Measurements from ENCODE around the gene WWC1. TPM values are rescaled to one million over a fixed set of nuclear protein-coding genes. Genes with fewer than 3 reads are reported as not detected.

WWC1 gene
- total RNA-seq, 1 experiment from 2014 or later = 108 TPM

- Histone ChIP-seq H3K4me1 (no peaks in the 10 kb centered on the region), H3K27me3 (replicated peaks; ENCODE audit: control insufficient read depth, insufficient read depth, low read length) (no peaks in the 10 kb centered on the region), H3K36me3 (ENCODE audit: control insufficient read depth, insufficient read depth, low read length) (no peaks in the 10 kb centered on the region; the same call in 1 of the 2 replicates), H3K4me3 (ENCODE audit: low read depth, low read length) (no peak overlapping the region), H3K9me3 (no peaks in the 10 kb centered on the region)
- H3K4me1 Mint-ChIP-seq (ENCODE audit: low read depth, unreplicated experiment) = no peaks in the 10 kb centered on the region
- H3K36me3 Mint-ChIP-seq (ENCODE audit: insufficient read depth, unreplicated experiment) = no peaks in the 10 kb centered on the region
- BruUV-seq (replicated peaks) = no TSS peak
- no peak for DNase-seq
- CTCF ChIA-PET = no interaction called here
- intact Hi-C loops (cut with micrococcal nuclease; ENCODE audit: unreplicated experiment) = no loop called here
- H3K9me3 Mint-ChIP-seq (ENCODE audit: unreplicated experiment) = no peaks in the 10 kb centered on the region
- POLR2A ChIA-PET = no interaction called here
- H3K4me3 Mint-ChIP-seq (ENCODE audit: unreplicated experiment) = no peak overlapping the region
- peaks cover 8% of the 10 kb centered on the region for H3K27me3 Mint-ChIP-seq (ENCODE audit: insufficient read depth, unreplicated experiment)
- TF ChIP-seq CTCF (IDR thresholded peaks at IDR 0.05; ENCODE audit: insufficient read depth in 1 of 2, low read depth in 1 of 2, low read length in 1 of 2, severe bottlenecking in 1 of 2, unreplicated experiment in 1 of 2) = no peak
- no peak overlapping the region for H3K27ac Mint-ChIP-seq (ENCODE audit: unreplicated experiment)
Observed at GRCh38 chr5:168251259-168251658, 40.2 kb upstream of the WWC1 start.

GRCh38 chr5:168254013-168254693 lies 37.3 kb upstream of the WWC1 start:
- H3K27ac Mint-ChIP-seq (ENCODE audit: unreplicated experiment) = no peak overlapping the region
- Histone ChIP-seq H3K36me3 (ENCODE audit: control insufficient read depth, insufficient read depth, low read length) (no peaks in the 10 kb centered on the region), H3K4me1 (no peaks in the 10 kb centered on the region), H3K27me3 (replicated peaks; ENCODE audit: control insufficient read depth, insufficient read depth, low read length) (no peaks in the 10 kb centered on the region), H3K9me3 (no peaks in the 10 kb centered on the region), H3K4me3 (ENCODE audit: low read depth, low read length) (no peak overlapping the region)
- no peaks in the 10 kb centered on the region for H3K36me3 Mint-ChIP-seq (ENCODE audit: insufficient read depth, unreplicated experiment)
- DNase-seq = no peak
- intact Hi-C loops (cut with micrococcal nuclease; ENCODE audit: unreplicated experiment) = no loop called here
- H3K4me3 Mint-ChIP-seq (ENCODE audit: unreplicated experiment) = no peak overlapping the region
- H3K4me1 Mint-ChIP-seq (ENCODE audit: low read depth, unreplicated experiment) = no peaks in the 10 kb centered on the region
- ChIA-PET POLR2A (no interaction called here), CTCF (no interaction called here)
- H3K27me3 Mint-ChIP-seq (ENCODE audit: insufficient read depth, unreplicated experiment) = peaks cover 5% of the 10 kb centered on the region
- BruUV-seq (replicated peaks) = no TSS peak
- no peak for TF ChIP-seq CTCF (IDR thresholded peaks at IDR 0.05; ENCODE audit: insufficient read depth in 1 of 2, low read depth in 1 of 2, low read length in 1 of 2, severe bottlenecking in 1 of 2, unreplicated experiment in 1 of 2)
- H3K9me3 Mint-ChIP-seq (ENCODE audit: unreplicated experiment) = no peaks in the 10 kb centered on the region

- no peak overlapping the region for H3K27ac Mint-ChIP-seq (ENCODE audit: unreplicated experiment)
- Histone ChIP-seq H3K9me3 (no peaks in the 10 kb centered on the region), H3K4me1 (no peaks in the 10 kb centered on the region), H3K4me3 (ENCODE audit: low read depth, low read length) (no peak overlapping the region), H3K36me3 (ENCODE audit: control insufficient read depth, insufficient read depth, low read length) (no peaks in the 10 kb centered on the region), H3K27me3 (replicated peaks; ENCODE audit: control insufficient read depth, insufficient read depth, low read length) (no peaks in the 10 kb centered on the region)
- no peaks in the 10 kb centered on the region for H3K9me3 Mint-ChIP-seq (ENCODE audit: unreplicated experiment)
- H3K36me3 Mint-ChIP-seq (ENCODE audit: insufficient read depth, unreplicated experiment) = peaks cover 6% of the 10 kb centered on the region
- no peak for TF ChIP-seq CTCF (IDR thresholded peaks at IDR 0.05; ENCODE audit: insufficient read depth in 1 of 2, low read depth in 1 of 2, low read length in 1 of 2, severe bottlenecking in 1 of 2, unreplicated experiment in 1 of 2)
- ChIA-PET POLR2A (interaction anchor here (0.6 kb wide), 1 partner anchor 103 kb away, joined by 3 read pairs; no protein-coding TSS in a partner anchor), CTCF (interaction anchor here (0.6 to 0.7 kb wide), 2 partner anchors 10 to 51 kb away, joined by 3 read pairs; no protein-coding TSS in a partner anchor)
- no peaks in the 10 kb centered on the region for H3K4me1 Mint-ChIP-seq (ENCODE audit: low read depth, unreplicated experiment)
- DNase-seq = no peak
- no peaks in the 10 kb centered on the region for H3K27me3 Mint-ChIP-seq (ENCODE audit: insufficient read depth, unreplicated experiment)
- no TSS peak for BruUV-seq (replicated peaks)
- intact Hi-C loops (cut with micrococcal nuclease; ENCODE audit: unreplicated experiment) = no loop called here
- H3K4me3 Mint-ChIP-seq (ENCODE audit: unreplicated experiment) = no peak overlapping the region
Observed at GRCh38 chr5:168260353-168261226, 30.9 kb upstream of the WWC1 start.

Measured in Caco-2 (cell line).